ENCODE results near the gene SLC6A7.

SLC6A7 gene

DNA sequence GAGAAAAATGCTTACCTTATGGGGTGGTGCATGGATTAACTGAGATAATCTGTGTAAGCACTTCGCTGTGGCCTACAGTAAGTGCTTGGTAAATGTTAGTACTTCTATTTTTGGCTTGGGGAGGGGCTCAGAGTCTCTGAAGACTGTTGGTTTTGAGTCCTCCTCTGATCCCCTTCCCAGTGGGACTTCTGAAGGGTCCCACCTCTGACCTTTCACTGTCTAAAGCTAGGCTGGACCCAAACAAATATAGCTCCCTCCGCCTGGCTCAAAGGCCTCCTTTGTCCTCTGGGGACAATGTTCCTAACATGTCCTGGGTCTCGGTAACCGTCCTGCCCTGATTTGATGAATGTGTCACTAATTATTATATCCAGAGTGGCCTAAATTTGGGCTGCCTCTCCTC lies 64.9 kb downstream of the SLC6A7 start:
- H3K4me1 ChIP-seq (ENCODE audit: control insufficient read depth, insufficient read depth, low read depth, low read length) = peaks cover 9% of the 10 kb centered on the region
- no peak overlapping the region for H2BK5ac ChIP-seq (ENCODE audit: low read depth, low read length, poor library complexity, severe bottlenecking)
- no peak overlapping the region for H3K18ac ChIP-seq (ENCODE audit: low read depth in 1 of 2, low read length in 2 of 2)
- H3K23ac ChIP-seq (ENCODE audit: low read length in 2 of 2) = no peak overlapping the region
- H3K4me2 ChIP-seq (ENCODE audit: low read length, poor library complexity, severe bottlenecking) = no peak overlapping the region
- H2AK5ac ChIP-seq (ENCODE audit: low read length, severe bottlenecking) = no peak overlapping the region
- peaks cover 0 to 8% of the 10 kb centered on the region in 2 experiments for H3K36me3 ChIP-seq (ENCODE audit: control insufficient read depth in 1 of 2, insufficient read depth in 2 of 2, low read depth in 1 of 2, low read length in 2 of 2)
- H4K91ac ChIP-seq (ENCODE audit: low read length) = no peak overlapping the region
- H2BK12ac ChIP-seq (ENCODE audit: low read length in 2 of 2) = no peak overlapping the region
- no peak overlapping the region for H3K4ac ChIP-seq (ENCODE audit: low read depth in 1 of 2, low read length in 2 of 2)
- H3K27me3 ChIP-seq (ENCODE audit: control insufficient read depth in 1 of 2, insufficient read depth in 1 of 2, low read length in 2 of 2) = no peaks in the 10 kb centered on the region
- no peak overlapping the region for H3K14ac ChIP-seq (ENCODE audit: low read length in 2 of 2)
- no peak overlapping the region for H2BK120ac ChIP-seq (ENCODE audit: low read depth, low read length)
- H2AFZ ChIP-seq (ENCODE audit: low read depth, low read length) = no peak overlapping the region
- no peaks in the 10 kb centered on the region for H3K79me1 ChIP-seq (replicated peaks; ENCODE audit: low read length, poor library complexity, severe bottlenecking)
- no peaks in the 10 kb centered on the region for H3K9me3 ChIP-seq (ENCODE audit: control insufficient read depth, low read length)
- H3K9ac ChIP-seq (ENCODE audit: low read length) = no peak overlapping the region
- H3K27ac ChIP-seq (ENCODE audit: low read length, poor library complexity, severe bottlenecking) = no peak overlapping the region
- H2BK15ac ChIP-seq (ENCODE audit: low read depth, poor library complexity, severe bottlenecking) = no peak overlapping the region
- no peak overlapping the region for H4K8ac ChIP-seq (ENCODE audit: low read length)
- DNase-seq = no peak
- H3K4me3 ChIP-seq (ENCODE audit: insufficient read depth in 1 of 2, low read depth in 1 of 2, low read length in 2 of 2) = no peak overlapping the region
- 87% methylated on average over 4 of the region's 4 CpGs for WGBS

DNA sequence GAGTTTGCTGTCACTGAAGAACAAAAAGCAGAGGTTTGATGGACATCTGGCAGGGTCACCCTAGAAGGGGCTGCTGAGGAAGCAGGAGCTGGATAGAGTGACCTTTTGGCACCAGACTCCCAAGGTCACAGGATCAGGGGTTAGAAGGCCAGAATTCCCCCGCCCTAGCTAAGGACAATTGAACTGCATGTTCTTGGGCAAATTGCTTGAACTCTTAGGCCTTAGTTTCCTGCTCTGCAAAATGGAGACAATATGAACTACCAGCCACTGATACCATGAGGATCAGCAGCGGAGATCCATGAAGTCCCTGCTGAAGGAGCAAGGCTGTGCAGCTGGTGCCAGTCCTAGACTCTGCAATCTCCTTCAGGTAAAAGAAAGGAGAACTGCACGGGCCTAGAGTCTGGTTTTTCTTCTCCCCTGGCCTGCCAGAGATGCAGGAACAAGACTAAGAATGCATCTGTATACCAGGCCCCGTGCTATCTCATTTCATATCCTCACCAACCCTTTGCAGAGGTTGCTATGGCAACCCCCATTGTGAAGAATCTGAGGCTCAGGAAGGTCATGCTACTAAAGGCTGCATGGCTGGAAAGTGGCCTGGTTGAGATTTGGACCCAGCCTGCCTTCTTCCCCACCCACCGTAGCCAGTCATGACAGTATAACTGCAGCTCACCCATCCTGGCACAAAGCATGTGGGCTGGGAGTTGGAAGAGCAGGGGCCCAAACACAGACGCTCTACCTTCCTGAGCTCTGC lies 66.0 kb downstream of the SLC6A7 start:
- Histone ChIP-seq H2AFZ (ENCODE audit: low read depth, low read length) (peak overlapping the region; percentile 19), H3K23ac (ENCODE audit: low read length in 2 of 2) (no peak overlapping the region), H3K27ac (ENCODE audit: low read length, poor library complexity, severe bottlenecking) (no peak overlapping the region), H3K14ac (ENCODE audit: low read length in 2 of 2) (peak overlapping the region in 1 of 2 experiments; percentile 30), H3K36me3 (ENCODE audit: control insufficient read depth in 1 of 2, insufficient read depth in 2 of 2, low read depth in 1 of 2, low read length in 2 of 2) (no peaks in the 10 kb centered on the region), H3K4me3 (ENCODE audit: insufficient read depth in 1 of 2, low read depth in 1 of 2, low read length in 2 of 2) (no peak overlapping the region), H2BK5ac (ENCODE audit: low read depth, low read length, poor library complexity, severe bottlenecking) (no peak overlapping the region), H4K91ac (ENCODE audit: low read length) (no peak overlapping the region), H3K4me1 (ENCODE audit: control insufficient read depth, insufficient read depth, low read depth, low read length) (peaks cover 9% of the 10 kb centered on the region), H3K4me2 (ENCODE audit: low read length, poor library complexity, severe bottlenecking) (no peak overlapping the region), H2BK12ac (ENCODE audit: low read length in 2 of 2) (no peak overlapping the region), H2BK120ac (ENCODE audit: low read depth, low read length) (no peak overlapping the region), H2BK15ac (ENCODE audit: low read depth, poor library complexity, severe bottlenecking) (no peak overlapping the region), H3K18ac (ENCODE audit: low read depth in 1 of 2, low read length in 2 of 2) (no peak overlapping the region), H3K27me3 (ENCODE audit: control insufficient read depth in 1 of 2, insufficient read depth in 1 of 2, low read length in 2 of 2) (no peaks in the 10 kb centered on the region), H3K9me3 (ENCODE audit: control insufficient read depth, low read length) (no peaks in the 10 kb centered on the region), H3K9ac (ENCODE audit: low read length) (no peak overlapping the region), H4K8ac (ENCODE audit: low read length) (no peak overlapping the region), H3K4ac (ENCODE audit: low read depth in 1 of 2, low read length in 2 of 2) (no peak overlapping the region), H2AK5ac (ENCODE audit: low read length, severe bottlenecking) (no peak overlapping the region), H3K79me1 (replicated peaks; ENCODE audit: low read length, poor library complexity, severe bottlenecking) (no peaks in the 10 kb centered on the region)
- WGBS = 81% methylated on average over 5 of the region's 6 CpGs
- peak; percentile 35 for DNase-seq

DNA sequence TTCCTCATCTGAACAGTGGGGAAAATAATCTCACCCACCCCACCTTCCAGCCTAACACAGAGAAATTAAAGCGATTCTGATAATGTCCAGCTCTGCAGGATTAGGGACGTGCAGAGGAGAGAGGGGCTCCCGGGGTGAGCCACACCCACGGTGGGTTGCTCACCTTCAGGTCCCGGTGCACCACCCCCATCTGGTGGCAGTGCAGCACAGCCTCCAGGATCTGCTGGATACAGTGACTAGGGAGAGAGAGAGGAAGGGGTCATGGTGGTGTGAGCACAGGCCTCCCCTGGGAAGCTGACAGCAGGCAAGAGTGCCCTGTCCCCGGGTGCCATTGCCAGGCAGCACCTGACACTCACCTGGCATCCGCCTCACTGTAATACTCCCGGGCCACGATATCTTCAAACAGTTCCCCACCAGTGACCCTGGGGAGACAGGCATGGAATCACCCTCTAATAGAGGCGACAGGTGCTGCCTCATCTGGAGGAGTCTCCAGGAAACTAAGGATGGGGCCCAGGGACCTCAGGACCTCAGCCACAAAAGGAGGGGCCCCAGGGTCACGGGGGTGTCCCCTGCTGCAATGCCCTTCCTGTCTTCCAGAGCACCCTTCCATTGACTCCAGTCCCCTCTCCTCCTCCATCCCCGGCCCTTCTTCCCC lies 66.7 kb downstream of the SLC6A7 start:
- H2BK15ac ChIP-seq (ENCODE audit: low read depth, poor library complexity, severe bottlenecking) = no peak overlapping the region
- H3K4me1 ChIP-seq (ENCODE audit: control insufficient read depth, insufficient read depth, low read depth, low read length) = peaks cover 12% of the 10 kb centered on the region
- H2AK5ac ChIP-seq (ENCODE audit: low read length, severe bottlenecking) = no peak overlapping the region
- 79% methylated on average over 12 of the region's 12 CpGs for WGBS
- H3K27ac ChIP-seq (ENCODE audit: low read length, poor library complexity, severe bottlenecking) = no peak overlapping the region
- no peaks in the 10 kb centered on the region for H3K27me3 ChIP-seq (ENCODE audit: control insufficient read depth in 1 of 2, insufficient read depth in 1 of 2, low read length in 2 of 2)
- H3K4ac ChIP-seq (ENCODE audit: low read depth in 1 of 2, low read length in 2 of 2) = no peak overlapping the region
- H3K23ac ChIP-seq (ENCODE audit: low read length in 2 of 2) = peak overlapping the region in 1 of 2 experiments; percentile 28
- H3K4me3 ChIP-seq (ENCODE audit: insufficient read depth in 1 of 2, low read depth in 1 of 2, low read length in 2 of 2) = no peak overlapping the region
- no peaks in the 10 kb centered on the region for H3K36me3 ChIP-seq (ENCODE audit: control insufficient read depth in 1 of 2, insufficient read depth in 2 of 2, low read depth in 1 of 2, low read length in 2 of 2)
- H3K18ac ChIP-seq (ENCODE audit: low read depth in 1 of 2, low read length in 2 of 2) = no peak overlapping the region
- H3K9me3 ChIP-seq (ENCODE audit: control insufficient read depth, low read length) = no peaks in the 10 kb centered on the region
- H2BK12ac ChIP-seq (ENCODE audit: low read length in 2 of 2) = no peak overlapping the region
- no peaks in the 10 kb centered on the region for H3K79me1 ChIP-seq (replicated peaks; ENCODE audit: low read length, poor library complexity, severe bottlenecking)
- no peak overlapping the region for H4K91ac ChIP-seq (ENCODE audit: low read length)
- H4K8ac ChIP-seq (ENCODE audit: low read length) = no peak overlapping the region
- DNase-seq = no peak
- no peak overlapping the region for H3K4me2 ChIP-seq (ENCODE audit: low read length, poor library complexity, severe bottlenecking)
- no peak overlapping the region for H2BK5ac ChIP-seq (ENCODE audit: low read depth, low read length, poor library complexity, severe bottlenecking)
- peak overlapping the region; percentile 19 for H2AFZ ChIP-seq (ENCODE audit: low read depth, low read length)
- no peak overlapping the region for H3K14ac ChIP-seq (ENCODE audit: low read length in 2 of 2)
- H3K9ac ChIP-seq (ENCODE audit: low read length) = no peak overlapping the region
- H2BK120ac ChIP-seq (ENCODE audit: low read depth, low read length) = no peak overlapping the region

DNA sequence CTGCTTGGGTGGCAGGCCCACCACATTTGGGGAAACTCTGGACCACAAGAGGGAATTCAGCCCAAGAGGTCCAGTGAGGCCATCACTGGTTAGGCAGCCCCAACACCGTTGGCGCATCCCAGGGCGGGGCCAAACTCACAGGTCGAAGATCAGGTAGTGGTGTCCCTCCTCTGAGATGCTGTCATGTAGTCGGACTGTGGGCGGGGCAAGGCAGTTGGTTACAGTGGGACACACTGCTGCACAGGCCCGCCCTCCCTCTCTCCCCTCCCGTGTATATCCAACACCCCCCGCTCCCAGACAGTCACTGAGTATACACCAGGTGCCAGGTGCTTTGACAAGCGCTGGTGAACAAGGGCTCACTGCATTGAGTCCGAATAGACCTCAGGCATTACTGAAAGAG lies 67.6 kb downstream of the SLC6A7 start:
- H3K4ac ChIP-seq (ENCODE audit: low read depth in 1 of 2, low read length in 2 of 2) = no peak overlapping the region

More for the DNA sequence above, 67.6 kb downstream of the SLC6A7 start:
- no peak overlapping the region for H3K23ac ChIP-seq (ENCODE audit: low read length in 2 of 2)
- H3K14ac ChIP-seq (ENCODE audit: low read length in 2 of 2) = peak overlapping the region in 1 of 2 experiments; percentile 36
- H4K8ac ChIP-seq (ENCODE audit: low read length) = no peak overlapping the region
- H4K91ac ChIP-seq (ENCODE audit: low read length) = no peak overlapping the region
- no peak overlapping the region for H2AK5ac ChIP-seq (ENCODE audit: low read length, severe bottlenecking)
- no peaks in the 10 kb centered on the region for H3K27me3 ChIP-seq (ENCODE audit: control insufficient read depth in 1 of 2, insufficient read depth in 1 of 2, low read length in 2 of 2)
- no peak overlapping the region for H2BK120ac ChIP-seq (ENCODE audit: low read depth, low read length)
- H2AFZ ChIP-seq (ENCODE audit: low read depth, low read length) = no peak overlapping the region
- no peak overlapping the region for H3K9ac ChIP-seq (ENCODE audit: low read length)
- no peaks in the 10 kb centered on the region for H3K36me3 ChIP-seq (ENCODE audit: control insufficient read depth in 1 of 2, insufficient read depth in 2 of 2, low read depth in 1 of 2, low read length in 2 of 2)
- H3K9me3 ChIP-seq (ENCODE audit: control insufficient read depth, low read length) = no peaks in the 10 kb centered on the region
- WGBS = 83% methylated on average over 11 of the region's 11 CpGs
- no peak overlapping the region for H2BK15ac ChIP-seq (ENCODE audit: low read depth, poor library complexity, severe bottlenecking)
- peaks cover 12% of the 10 kb centered on the region for H3K4me1 ChIP-seq (ENCODE audit: control insufficient read depth, insufficient read depth, low read depth, low read length)
- H2BK12ac ChIP-seq (ENCODE audit: low read length in 2 of 2) = no peak overlapping the region
- no peak overlapping the region for H3K4me3 ChIP-seq (ENCODE audit: insufficient read depth in 1 of 2, low read depth in 1 of 2, low read length in 2 of 2)
- H3K79me1 ChIP-seq (replicated peaks; ENCODE audit: low read length, poor library complexity, severe bottlenecking) = no peaks in the 10 kb centered on the region
- DNase-seq = no peak
- no peak overlapping the region for H2BK5ac ChIP-seq (ENCODE audit: low read depth, low read length, poor library complexity, severe bottlenecking)
- H3K4me2 ChIP-seq (ENCODE audit: low read length, poor library complexity, severe bottlenecking) = no peak overlapping the region
- no peak overlapping the region for H3K18ac ChIP-seq (ENCODE audit: low read depth in 1 of 2, low read length in 2 of 2)
- H3K27ac ChIP-seq (ENCODE audit: low read length, poor library complexity, severe bottlenecking) = no peak overlapping the region
